OCI-LY7 (cell line): Measurements from ENCODE around the gene MROH2B. TPM values are rescaled to one million over a fixed set of nuclear protein-coding genes. Genes with fewer than 3 reads are reported as not detected.

Experiments
- BruUV-seq: library from RNA; stranded (reverse); fragments of 400-500 nt; replicated peaks from 2 replicates; lab custom pipeline; 2021; lab: Mats Ljungman, UMichigan
- CTCF ChIA-PET: fragments of 300-600 bp; sonication (Branson Sonifier 250); formaldehyde crosslinking; loops from one replicate; lab custom pipeline; 2022; ENCODE audit warnings: antibody characterized with exemption; ENCODE audit not compliant: unreplicated experiment; lab: Charles Lee
- POLR2A ChIA-PET: fragments of 300-600 bp; sonication (Branson Sonifier 250); formaldehyde crosslinking; loops from one replicate; lab custom pipeline; 2022; ENCODE audit warnings: antibody characterized with exemption; lab: Charles Lee
- DNase-seq: peaks from one replicate; pipeline ENCODE4 v3.0.0-alpha.2; 2015; ENCODE audit warnings: low spot score
- H2AFZ ChIP-seq: fragments of 200-600 bp; sonication (generic), shearing (Covaris generic); 2 replicates; pipeline ENCODE4 v1.6.1; 2014; ENCODE audit warnings: mild to moderate bottlenecking, antibody characterized with exemption, low read length, moderate library complexity
- H3K27ac ChIP-seq: fragments of 200-600 bp; sonication (generic); 2 replicates; pipeline ENCODE4 v1.5.1; 2014; ENCODE audit warnings: mixed run types, low read depth, mild to moderate bottlenecking, moderate library complexity, low read length, inconsistent platforms; ENCODE audit not compliant: poor library complexity, severe bottlenecking
- H3K36me3 ChIP-seq: fragments of 200-600 bp; sonication (generic); 2 replicates; pipeline ENCODE4 v1.6.1; 2014; ENCODE audit warnings: mild to moderate bottlenecking, antibody characterized with exemption, low read length, moderate library complexity, mixed read lengths; ENCODE audit not compliant: insufficient read depth
- H3K4me1 ChIP-seq: fragments of 200-600 bp; sonication (generic); 2 replicates; pipeline ENCODE4 v1.5.1; 2014; ENCODE audit warnings: mild to moderate bottlenecking, low read length; ENCODE audit not compliant: insufficient read depth, poor library complexity, severe bottlenecking
- H3K4me2 ChIP-seq: fragments of 200-600 bp; sonication (generic); 2 replicates; pipeline ENCODE4 v1.6.1; 2014; ENCODE audit warnings: mild to moderate bottlenecking, low read length
- H3K4me3 ChIP-seq: fragments of 200-600 bp; sonication (generic); 2 replicates; pipeline ENCODE4 v1.5.1; 2014; ENCODE audit warnings: mild to moderate bottlenecking, low read depth, low read length; ENCODE audit not compliant: poor library complexity, severe bottlenecking
- H3K79me2 ChIP-seq: fragments of 200-600 bp; sonication (generic); 2 replicates; pipeline ENCODE4 v1.6.1; 2016; ENCODE audit warnings: low read depth, mild to moderate bottlenecking, low read length, moderate library complexity, mixed read lengths; ENCODE audit not compliant: insufficient read depth
- H3K9me2 ChIP-seq: fragments of 200-600 bp; sonication (generic); 2 replicates; pipeline ENCODE4 v1.6.1; 2016; ENCODE audit warnings: mild to moderate bottlenecking, low read length, mixed read lengths; ENCODE audit not compliant: insufficient read depth
- H3K9me3 ChIP-seq: fragments of 200-600 bp; sonication (generic); 2 replicates; pipeline ENCODE4 v1.6.1; 2014; ENCODE audit warnings: mild to moderate bottlenecking, mixed run types, low read length, mixed read lengths
- H4K20me1 ChIP-seq: fragments of 200-600 bp; sonication (generic); 2 replicates; pipeline ENCODE4 v1.6.1; 2014; ENCODE audit warnings: mild to moderate bottlenecking, antibody characterized with exemption, low read length, moderate library complexity, mixed read lengths; ENCODE audit not compliant: insufficient read depth
- CTCF ChIP-seq: fragments of 200-600 bp; sonication (generic); conservative IDR thresholded peaks from 2 replicates; pipeline ENCODE4 v1.5.1; 2014; ENCODE audit warnings: mild to moderate bottlenecking, antibody characterized with exemption, low read length, moderate library complexity, mixed read lengths
- EZH2phosphoT487 ChIP-seq: fragments of 200-600 bp; sonication (generic); IDR thresholded peaks from 2 replicates; pipeline ENCODE4 v1.6.1; 2018; ENCODE audit warnings: low read depth, borderline replicate concordance, mild to moderate bottlenecking, mixed run types, antibody characterized with exemption, low read length, moderate library complexity, mixed read lengths
- intact Hi-C: fragments of 100-400 bp; cut with micrococcal nuclease; formaldehyde crosslinking; loops from one replicate; pipeline ENCODE4 v1.10.0; 2022; ENCODE audit not compliant: unreplicated experiment
- total RNA-seq, 2 experiments: library from RNA; depleted of rRNA in 1 of 2; stranded (reverse); fragments of >200 nt in 1 of 2; shearing (Covaris generic) in 1 of 2; gene quantifications; 2 replicates each; pipeline ENCODE4 v1.2.3, GENCODE V29; 2014 to 2022

MROH2B gene
- total RNA-seq, 2 experiments from 2014 or later: not detected

GRCh38 chr5:41057231-41057630 lies 13.9 kb downstream of the MROH2B start:
- H3K9me3 ChIP-seq: no peaks in the 10 kb centered on the region
- H4K20me1 ChIP-seq: no peaks in the 10 kb centered on the region
- no peak for TF ChIP-seq EZH2phosphoT487
- no peak for TF ChIP-seq CTCF
- H3K9me2 ChIP-seq: no peaks in the 10 kb centered on the region
- DNase-seq: no peak
- no peak overlapping the region for H3K4me2 ChIP-seq
- H3K36me3 ChIP-seq: no peaks in the 10 kb centered on the region
- POLR2A ChIA-PET: interaction anchor here (0.6 kb wide), 2 partner anchors 104 to 486 kb away, joined by 3 read pairs; no protein-coding TSS in a partner anchor
- CTCF ChIA-PET: no interaction called here
- H3K4me1 ChIP-seq: no peaks in the 10 kb centered on the region
- H3K27ac ChIP-seq: no peak overlapping the region
- intact Hi-C loops: no loop called here
- no peak overlapping the region for H3K4me3 ChIP-seq
- no peaks in the 10 kb centered on the region for H3K79me2 ChIP-seq
- no peak overlapping the region for H2AFZ ChIP-seq
- no TSS peak for BruUV-seq

GRCh38 chr5:41048986-41049385 lies 22.2 kb downstream of the MROH2B start:
- Histone ChIP-seq H3K4me3 (no peak overlapping the region), H3K27ac (no peak overlapping the region), H3K9me2 (no peaks in the 10 kb centered on the region), H3K79me2 (no peaks in the 10 kb centered on the region), H3K4me1 (no peaks in the 10 kb centered on the region), H3K4me2 (no peak overlapping the region), H3K36me3 (no peaks in the 10 kb centered on the region), H2AFZ (no peak overlapping the region), H3K9me3 (no peaks in the 10 kb centered on the region), H4K20me1 (no peaks in the 10 kb centered on the region)
- no TSS peak for BruUV-seq
- no peak for DNase-seq
- TF ChIP-seq CTCF (no peak), EZH2phosphoT487 (no peak)
- ChIA-PET CTCF (no interaction called here), POLR2A (interaction anchor here (0.6 kb wide), 2 partner anchors 10 to 139 kb away, joined by 3 to 6 read pairs; partner anchors contain the start of gene C7)
- intact Hi-C loops: no loop called here

DNA sequence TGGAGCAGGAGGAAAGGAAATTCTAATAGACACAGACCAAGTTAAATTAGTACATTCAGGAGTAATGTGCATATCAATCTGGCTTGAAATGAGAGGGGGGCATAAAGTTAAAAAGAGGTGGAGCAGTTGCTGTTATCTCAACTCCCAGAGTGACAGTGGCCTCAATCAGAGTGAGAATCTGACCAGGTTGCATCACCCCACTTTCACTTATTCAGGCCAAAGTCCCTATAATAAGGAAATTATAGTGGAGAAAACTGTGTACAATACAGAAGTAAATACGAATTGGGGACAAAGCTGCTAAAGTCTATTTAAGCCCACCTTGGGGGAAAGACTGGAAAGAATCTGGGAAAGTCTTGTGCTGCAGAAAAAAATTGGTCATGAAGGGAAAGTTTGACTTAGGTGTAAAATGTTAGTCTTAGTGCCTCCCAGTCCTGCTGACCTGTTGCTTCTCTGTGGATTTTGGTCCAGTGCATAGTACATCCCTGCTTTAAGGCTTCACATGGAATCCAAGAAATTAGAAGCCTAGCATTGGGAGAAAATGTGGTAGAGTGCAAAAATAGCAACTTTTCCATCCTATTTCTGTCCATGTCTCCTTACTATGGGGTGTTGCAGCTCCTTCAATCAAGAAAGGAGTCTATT lies 27.9 kb downstream of the MROH2B start:
- Histone ChIP-seq H3K27ac (no peak overlapping the region), H3K79me2 (no peaks in the 10 kb centered on the region), H3K36me3 (no peaks in the 10 kb centered on the region), H3K9me2 (no peaks in the 10 kb centered on the region), H2AFZ (no peak overlapping the region), H3K4me1 (no peaks in the 10 kb centered on the region), H3K4me3 (no peak overlapping the region), H3K4me2 (no peak overlapping the region), H3K9me3 (no peaks in the 10 kb centered on the region), H4K20me1 (no peaks in the 10 kb centered on the region)
- no peak for DNase-seq
- intact Hi-C loops: no loop called here
- CTCF ChIA-PET: no interaction called here
- POLR2A ChIA-PET: no interaction called here
- TF ChIP-seq EZH2phosphoT487 (no peak), CTCF (no peak)
- BruUV-seq: no TSS peak
